ENCODE data around the gene MCF2L.

- no peak for TF ChIP-seq POLR2AphosphoS5 (IDR thresholded peaks at IDR 0.05; ENCODE audit: low read depth, low read length)
- no peak for TF ChIP-seq POLR2A (IDR thresholded peaks at IDR 0.05; ENCODE audit: low read depth, low read length)
Observed at GRCh38 chr13:113077953-113078901, 109.2 kb downstream of the MCF2L start.

Data from GM12891 (cell line).